Inferior parietal cortex (tissue), 1 donor: Measurements from ENCODE around the gene PTGES2.
A peak's percentile ranks its signal among the peaks of the same experiment; 100 is the strongest.
"Not testable (repeated sequence)": the region's sequence is repeated elsewhere in the genome, so short reads cannot be mapped to it uniquely, and the experiment has no call there.

Source experiments
- DNase-seq: peaks from one replicate; pipeline ENCODE4 v3.0.0-alpha.2; 2016; ENCODE audit errors: extremely low spot score

Gene PTGES2

DNA sequence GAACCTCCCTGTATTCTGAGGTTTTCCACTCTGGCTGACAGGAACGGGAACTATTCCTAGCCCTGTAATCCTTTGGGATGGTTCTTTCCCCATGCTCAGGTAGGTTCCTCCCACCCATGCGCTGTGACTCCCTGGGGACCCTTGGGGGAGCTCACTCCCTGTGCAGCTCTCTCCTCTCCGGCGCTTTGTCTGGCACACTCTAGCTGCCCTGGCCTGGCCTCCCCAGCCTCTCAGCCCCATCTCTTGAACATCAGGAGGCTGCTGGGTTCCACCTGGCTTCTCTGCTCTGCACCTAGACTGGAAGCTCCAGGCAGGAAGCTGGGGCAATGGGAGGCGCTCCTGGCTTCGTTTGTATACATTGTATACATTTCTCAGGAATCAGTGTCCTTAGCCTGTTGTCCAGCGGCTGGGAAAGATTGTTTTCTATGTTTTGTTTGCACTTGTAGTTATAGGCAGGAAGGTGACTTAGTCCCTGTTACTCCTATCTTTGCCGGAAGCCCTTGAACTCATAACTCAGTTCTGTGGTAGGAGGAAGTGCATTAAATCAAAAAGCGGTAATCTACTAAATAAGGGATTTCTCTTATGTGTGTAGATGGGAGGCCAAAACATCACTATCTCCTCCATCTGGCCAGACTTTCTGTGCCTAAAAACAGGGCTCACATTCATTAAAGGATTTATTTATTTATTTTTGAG is 39.1 kb downstream of the PTGES2 start:
- DNase-seq: no peak

DNA sequence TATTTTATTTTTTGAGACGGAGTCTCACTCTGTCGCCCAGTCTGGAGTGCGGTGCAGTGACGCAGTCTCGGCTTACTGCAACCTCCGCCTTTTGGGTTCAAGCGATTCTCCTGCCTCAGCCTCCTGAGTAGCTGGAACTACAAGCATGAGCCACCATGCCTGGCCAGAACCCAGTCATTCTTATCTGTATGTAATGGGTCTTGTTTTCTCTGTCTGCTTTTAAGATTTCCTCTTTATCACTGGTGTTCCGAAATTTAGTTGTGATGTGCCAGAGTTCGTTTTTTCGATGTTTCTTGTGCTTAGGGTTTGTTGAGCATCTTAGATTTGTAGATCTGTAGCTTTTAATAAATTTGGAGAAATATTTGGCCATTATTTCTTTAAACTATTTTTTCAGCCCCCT is 40.3 kb downstream of the PTGES2 start:
- DNase-seq: no peak

DNA sequence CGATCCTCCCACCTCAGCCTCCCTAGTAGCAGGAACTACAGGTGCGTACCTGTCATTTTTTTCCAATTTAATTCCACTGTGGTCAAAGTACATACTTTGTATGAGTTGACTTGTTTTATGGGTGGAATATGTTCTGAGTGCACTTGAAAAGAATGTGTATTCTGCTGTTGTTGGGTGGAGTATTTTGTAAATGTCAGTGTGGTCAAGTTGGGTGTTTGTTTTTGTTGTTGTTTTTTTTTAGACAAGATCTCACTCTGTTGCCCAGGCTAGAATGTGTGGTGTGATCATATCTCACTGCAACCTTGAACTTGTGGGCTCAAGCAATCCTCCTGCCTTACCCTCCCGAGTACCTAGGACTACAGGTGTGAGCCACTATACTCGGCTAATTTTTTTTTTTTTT is 41.6 kb downstream of the PTGES2 start:
- DNase-seq: no peak

DNA sequence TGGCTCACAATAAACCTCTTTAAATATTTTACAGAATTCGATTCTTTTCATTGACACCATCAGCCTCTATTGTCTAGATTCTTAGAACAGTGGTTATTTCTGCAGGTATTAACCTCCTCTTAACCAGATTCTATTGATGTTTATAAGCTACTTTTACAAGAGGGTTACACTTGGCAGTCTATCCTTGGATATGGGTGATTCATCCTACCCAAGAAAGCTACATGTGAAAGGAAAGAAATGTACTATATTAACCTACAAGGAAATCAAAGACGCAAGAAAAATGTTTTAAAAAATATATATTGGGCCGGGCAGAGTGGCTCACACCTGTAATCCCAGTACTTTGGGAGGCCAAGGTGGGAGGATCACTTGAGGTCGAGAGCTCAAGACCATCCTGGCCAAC is 42.8 kb downstream of the PTGES2 start:
- no peak for DNase-seq

DNA sequence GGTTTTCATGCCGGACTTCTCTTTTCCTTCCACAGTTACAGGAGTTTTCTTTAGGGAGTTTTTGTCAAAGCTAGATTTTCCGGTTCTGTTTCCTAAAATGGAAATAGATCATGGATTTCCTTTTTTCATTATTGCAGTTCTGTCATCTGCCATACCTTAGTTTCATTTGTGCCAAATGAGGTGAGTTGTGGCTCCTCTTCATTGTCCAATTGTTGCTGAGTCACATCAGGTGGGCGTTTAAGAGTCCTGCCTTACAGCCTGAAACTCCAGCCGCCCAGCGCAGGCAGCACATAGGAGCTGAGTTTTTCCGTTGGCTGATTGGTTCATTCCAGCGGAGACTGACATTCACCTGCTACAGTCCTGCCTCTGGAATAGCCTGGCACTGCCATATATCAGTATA is 45.4 kb downstream of the PTGES2 start:
- peak; percentile 44 for DNase-seq

DNA sequence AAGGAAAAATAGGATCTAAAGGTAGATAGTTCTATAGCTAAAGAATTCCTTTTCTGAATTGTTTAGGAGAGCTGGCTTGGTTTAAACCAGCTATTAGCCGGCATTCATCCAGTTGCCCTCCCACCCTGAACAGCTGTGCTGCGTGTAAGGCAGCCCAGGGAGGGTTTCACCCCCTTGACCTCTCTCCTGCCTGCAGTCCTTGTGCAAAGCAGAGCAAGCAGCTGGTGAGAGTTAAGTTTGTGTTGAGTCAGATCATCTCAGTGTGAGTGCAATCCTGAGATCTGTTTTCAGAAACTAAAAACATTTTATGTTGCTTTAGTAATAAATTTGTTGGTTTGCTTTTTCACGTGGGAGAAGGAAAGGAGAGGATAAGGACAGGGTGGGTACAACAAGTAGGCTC is 46.5 kb downstream of the PTGES2 start:
- peak; percentile 13 for DNase-seq

DNA sequence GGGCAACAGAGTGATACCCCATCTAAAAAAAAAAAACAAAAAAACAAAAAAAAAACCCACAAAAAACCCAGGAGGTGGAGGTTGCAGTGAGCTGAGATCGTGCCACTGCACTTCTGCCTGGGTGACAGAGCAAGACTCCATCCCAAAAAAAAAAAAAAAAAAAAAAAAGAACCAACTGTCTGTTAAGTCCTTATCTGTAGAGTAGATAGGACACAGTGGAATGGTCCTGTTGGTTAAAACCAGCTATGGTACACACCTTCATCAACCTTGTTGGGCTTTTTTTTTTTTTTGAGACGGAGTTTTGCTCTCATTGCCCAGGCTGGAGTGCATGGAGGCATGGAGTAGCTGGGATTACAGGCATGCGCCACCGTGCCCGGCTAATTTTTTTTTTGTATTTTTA is 47.3 kb downstream of the PTGES2 start:
- no peak for DNase-seq

DNA sequence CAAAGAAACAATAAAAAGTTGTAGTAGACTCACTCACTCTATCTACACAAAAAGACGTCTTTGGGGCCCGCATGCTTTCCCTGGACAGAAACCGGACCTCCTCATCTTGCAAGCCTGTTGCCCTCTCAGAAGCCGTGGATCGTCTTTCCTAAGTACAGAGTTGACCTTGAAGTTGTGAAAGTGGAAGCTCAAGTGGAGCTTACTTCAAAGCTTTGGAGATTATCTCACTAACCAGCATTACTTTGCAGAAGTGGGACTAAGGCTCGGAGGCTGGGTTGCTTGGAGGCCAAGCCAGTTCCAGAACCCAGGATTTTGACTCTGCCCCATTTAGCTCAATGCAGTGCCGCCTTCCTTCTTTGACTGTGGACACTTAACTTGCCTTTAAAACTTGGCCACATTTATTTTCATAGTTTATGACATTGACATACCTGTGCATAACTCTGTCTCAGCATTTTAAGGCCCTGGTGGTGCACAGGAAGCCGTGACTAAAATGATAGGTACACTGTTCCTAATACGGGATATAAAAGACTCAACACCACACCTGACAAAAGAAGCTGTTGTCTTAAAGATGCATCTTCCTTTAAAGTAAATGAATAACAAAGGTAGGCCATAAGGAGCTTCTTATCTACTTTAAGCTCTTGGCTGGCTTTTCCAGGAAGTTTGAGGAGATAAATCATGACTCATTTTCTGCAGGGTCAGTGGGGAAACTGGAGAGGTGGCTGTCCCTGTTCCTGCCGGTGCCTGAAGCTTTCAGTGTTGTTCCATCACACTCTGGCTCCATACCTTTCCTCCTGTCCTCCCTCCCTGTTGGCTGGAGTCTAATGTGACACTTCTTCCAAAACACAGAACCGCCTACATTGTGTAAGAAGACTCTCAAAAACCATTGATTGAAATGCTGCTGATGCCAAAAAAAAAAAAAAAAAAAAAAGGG is 48.8 kb downstream of the PTGES2 start:
- DNase-seq: peak; percentile 20

DNA sequence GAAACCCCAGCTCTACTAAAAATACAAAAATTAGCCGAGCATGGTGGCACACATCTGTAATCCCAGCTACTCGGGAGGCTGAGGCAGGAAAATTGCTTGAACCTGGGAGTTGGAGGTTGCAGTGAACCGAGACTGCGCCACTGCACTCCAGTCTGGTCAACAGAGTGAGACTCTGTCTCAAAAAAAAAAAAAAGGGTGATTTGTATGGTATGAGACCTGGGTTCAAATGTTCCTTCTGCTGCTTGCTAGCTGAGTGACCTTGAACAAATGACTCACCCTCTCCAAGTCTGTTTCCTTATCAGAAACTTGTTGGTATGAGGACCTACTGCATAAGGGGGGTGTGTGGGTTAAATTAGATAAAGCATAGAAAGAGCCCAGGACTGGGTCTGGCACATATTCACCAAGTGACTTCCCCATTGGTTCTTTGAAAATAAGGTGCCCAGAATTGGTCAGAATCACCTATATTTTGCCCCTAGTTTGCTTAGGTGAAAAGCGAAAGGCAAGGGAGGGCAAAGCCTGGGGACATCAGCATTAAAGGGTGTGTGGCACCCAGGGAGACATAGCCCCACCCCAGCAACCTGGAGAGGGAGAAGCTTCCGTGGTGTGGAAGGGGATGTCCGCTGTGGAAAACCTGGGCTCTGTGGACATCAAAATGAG is 49.6 kb downstream of the PTGES2 start:
- no peak for DNase-seq

DNA sequence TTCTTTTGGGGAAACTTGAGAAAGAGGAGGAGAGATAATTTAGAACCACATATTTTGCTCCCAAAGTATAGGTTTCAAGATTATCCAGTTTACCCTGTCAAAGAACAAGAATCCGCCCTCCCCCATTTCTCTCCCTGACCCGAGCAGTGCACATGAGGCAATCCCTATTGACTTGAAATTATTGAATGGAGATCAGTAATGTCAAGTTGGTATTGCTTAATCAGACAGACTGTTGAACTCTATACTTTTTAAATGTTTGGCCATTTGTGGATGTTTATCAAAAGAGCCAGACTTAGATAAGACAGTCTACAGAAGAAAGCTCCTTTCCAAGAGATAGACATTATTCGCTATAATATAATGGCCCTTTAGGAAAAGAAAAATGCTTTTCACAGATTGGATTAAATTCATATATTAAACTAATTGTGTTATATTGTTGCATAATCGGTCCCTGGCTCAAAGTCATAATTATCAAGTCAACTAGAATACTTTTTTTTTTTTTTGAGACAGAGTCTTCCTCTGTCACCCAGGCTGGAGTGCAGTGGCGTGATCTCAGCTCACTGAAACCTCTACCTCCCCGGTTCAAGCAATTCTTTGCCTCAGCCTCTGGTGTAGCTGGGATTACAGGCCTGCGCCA is 54.2 kb downstream of the PTGES2 start:
- peak; percentile 4 for DNase-seq

DNA sequence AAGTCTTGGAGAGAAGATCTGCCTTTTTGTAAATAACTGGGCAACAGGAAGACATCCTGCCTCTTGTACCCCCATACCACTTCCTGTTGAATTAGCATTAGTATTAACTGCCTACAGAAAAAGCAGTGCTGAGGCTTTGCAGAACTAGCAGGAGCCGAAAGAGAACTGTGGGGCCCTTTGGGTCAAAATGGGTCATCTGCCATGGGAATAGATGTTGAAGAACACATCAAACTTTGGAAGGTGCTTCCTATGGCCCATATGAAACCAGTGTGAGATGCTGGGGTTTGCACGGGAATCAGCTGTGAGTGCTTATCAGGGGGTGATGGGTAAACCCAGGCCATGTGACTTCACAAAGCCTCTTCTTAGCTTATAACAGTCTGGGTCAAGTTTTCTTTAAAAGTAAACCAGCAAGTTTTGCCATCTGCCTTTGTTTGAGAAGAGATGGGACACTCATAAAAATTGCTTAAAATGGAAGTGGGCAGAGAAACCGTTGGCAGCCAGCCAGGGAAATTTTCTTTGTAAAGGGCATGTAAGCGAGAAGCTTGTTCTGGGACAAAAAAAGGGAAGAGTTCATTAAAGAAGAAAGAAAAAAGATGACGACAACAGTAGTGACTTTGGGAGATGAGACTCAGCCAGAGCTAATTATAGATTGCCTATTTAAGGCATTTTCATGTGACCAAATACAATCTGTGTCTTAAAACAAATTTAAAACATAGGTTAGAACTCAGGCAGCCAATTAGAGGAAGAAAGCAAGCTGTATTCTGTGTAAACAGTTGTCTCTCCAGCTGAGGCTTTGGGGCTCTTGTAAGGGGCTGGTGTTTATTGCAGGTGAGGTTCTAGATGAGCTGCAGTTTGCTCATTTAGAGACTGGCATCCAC is 55.1 kb downstream of the PTGES2 start:
- DNase-seq: peak; percentile 71

DNA sequence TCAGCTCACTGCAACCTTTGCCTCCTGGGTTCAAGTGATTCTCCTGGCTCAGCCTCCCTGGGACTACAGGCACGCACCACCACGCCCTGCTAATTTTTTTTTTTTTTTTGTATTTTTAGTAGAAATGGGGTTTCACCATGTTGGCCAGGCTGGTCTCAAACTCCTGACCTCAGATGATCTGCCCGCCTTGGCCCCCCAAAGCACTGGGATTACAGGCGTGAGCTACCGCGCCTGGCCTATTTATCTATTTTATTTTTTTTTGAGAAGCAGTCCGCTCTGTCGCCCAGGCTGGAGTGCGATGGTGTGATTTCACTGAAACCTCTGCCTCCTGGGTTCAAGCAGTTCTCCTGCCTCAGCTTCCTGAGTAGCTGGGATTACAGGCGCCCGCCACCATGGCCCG is 56.1 kb downstream of the PTGES2 start:
- not testable (repeated sequence) for DNase-seq

DNA sequence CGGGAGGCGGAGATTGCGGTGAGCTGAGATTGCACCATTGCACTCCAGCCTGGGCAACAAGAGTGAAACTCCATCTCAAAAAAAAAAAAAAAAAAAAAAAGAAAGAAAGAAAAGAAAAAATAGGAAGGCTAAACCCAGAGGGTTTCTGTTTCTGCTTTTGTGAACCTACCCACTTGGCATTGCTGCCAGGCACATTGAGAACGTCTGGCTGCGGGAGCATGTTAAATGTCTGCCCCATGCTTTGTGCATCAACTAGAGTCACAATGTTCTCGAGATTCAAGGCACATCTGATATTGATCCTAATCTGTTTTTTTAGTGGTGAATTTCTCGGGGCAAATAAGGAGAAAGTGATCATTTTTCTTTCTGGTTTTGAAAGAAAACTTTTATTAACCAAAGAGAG is 56.7 kb downstream of the PTGES2 start:
- DNase-seq: no peak
